ENCODE results near the gene GRIFIN. TPM values are rescaled to one million over a fixed set of nuclear protein-coding genes. Genes with fewer than 3 reads are reported as not detected.
A peak's percentile ranks its signal among the peaks of the same experiment; 100 is the strongest.

GRIFIN gene
- total RNA-seq, 2 experiments from 2014 or later, result not detected

- no peaks in the 10 kb centered on the region for H3K36me3 Mint-ChIP-seq (ENCODE audit: low read depth)
- H3K27me3 Mint-ChIP-seq, result no peaks in the 10 kb centered on the region
- peak overlapping the region; percentile 41 for H3K4me3 Mint-ChIP-seq
- POLR2A ChIA-PET, result interaction anchor here (0.9 to 6.0 kb wide), 8 partner anchors 11 to 156 kb away, joined by 3 to 80 read pairs (median 4); partner anchors contain the start of gene LFNG
- no peak for DNase-seq
- peaks cover 57% of the 10 kb centered on the region for H3K4me1 Mint-ChIP-seq
- CTCF ChIA-PET, result interaction anchor here (1.2 to 1.5 kb wide), 3 partner anchors 10 to 49 kb away, joined by 3 to 5 read pairs (median 4); partner anchors contain the start of gene IQCE
- H3K27ac Mint-ChIP-seq, result peak overlapping the region; percentile 83
- no peaks in the 10 kb centered on the region for H3K9me3 Mint-ChIP-seq
Measured at GRCh38 chr7:2510130-2510776, 34.1 kb upstream of the GRIFIN start.

DNA sequence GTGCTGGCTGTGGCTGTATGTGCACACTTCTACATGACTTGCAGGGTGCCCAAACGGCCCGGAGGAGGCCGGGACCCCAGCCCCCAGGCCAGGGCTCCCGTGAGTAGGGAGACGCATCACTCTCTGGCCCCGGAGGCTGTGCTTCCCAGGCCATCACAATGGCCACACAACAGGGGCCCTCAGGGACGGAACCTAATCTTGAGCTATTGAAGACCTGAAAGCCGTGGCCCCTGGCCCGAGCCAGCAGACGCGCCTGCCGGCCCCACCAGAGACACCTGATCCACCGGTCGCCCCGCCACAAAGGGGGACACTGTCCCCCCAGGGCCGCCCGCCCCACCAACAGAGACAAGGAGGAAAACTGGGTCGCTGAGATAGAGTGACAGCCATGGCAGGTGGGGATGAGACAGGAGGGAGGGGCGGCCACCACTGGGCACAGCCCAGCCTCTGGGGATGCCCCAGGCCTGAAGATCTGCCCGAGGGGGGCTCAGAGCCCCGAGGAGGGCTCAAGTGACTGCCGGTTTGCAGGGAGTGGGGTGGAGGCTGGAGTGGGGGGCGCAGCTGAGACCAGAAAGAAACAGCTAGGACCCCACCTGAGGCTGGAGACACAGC, 33.2 kb upstream of the GRIFIN start:
- H3K36me3 Mint-ChIP-seq (ENCODE audit: low read depth), result no peaks in the 10 kb centered on the region
- H3K27ac Mint-ChIP-seq, result peak overlapping the region; percentile 87
- CTCF ChIA-PET, result interaction anchor here (0.5 kb wide), 1 partner anchor 45 kb away, joined by 4 read pairs; no protein-coding TSS in a partner anchor
- H3K4me1 Mint-ChIP-seq, result peaks cover 57% of the 10 kb centered on the region
- H3K9me3 Mint-ChIP-seq, result no peaks in the 10 kb centered on the region
- H3K27me3 Mint-ChIP-seq, result no peaks in the 10 kb centered on the region
- no peak for DNase-seq
- H3K4me3 Mint-ChIP-seq, result peak overlapping the region; percentile 67
- POLR2A ChIA-PET, result interaction anchor here (0.8 to 6.0 kb wide), 5 partner anchors 12 to 103 kb away, joined by 3 to 80 read pairs (median 5); partner anchors contain the start of gene LFNG

DNA sequence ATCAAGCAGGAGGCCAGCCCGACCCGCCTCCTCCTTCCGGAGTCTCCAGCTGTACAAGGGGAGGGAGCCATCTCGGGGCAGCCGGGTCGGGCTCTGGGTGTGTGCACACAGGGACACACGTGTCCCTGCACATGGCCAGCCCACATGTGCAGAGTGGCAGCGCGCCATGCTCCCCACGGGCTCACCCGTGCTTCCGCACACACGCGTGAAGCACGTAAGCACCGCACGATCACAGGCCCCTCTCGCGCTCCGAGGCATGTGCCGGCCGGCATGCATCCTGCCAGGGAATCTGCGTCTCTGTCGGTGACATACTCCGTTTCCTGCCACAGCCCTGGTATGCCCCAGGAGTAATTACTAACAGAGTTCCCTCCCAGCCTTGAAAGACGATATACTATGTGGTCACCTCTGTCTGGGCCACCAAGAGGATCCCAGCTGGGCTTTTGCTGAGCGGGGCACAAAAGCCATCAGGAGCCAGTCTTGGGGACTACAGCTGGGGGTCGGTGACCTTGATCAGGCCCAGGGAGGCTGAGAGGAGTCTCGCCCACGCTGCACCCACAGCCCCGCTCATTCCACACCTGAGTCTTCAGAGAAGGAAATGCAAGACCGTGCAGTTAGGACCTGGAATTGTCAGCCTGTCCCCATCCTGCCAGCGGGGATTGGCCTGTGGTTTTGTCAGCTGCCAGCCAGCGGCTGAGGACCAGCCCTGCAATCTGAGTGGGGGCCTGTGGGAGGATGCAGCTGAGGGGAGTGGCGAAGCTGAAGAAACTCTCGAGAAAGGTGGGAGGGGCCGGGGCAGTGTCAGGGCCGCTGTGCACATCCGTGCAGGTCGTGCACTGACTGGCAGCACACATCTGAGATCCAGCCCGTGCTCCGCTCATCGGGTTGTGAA, 32.4 kb upstream of the GRIFIN start:
- H3K36me3 Mint-ChIP-seq (ENCODE audit: low read depth), result no peaks in the 10 kb centered on the region
- H3K4me3 Mint-ChIP-seq, result peak overlapping the region; percentile 67
- POLR2A ChIA-PET, result interaction anchor here (0.8 to 6.0 kb wide), 6 partner anchors 13 to 102 kb away, joined by 3 to 80 read pairs (median 4); partner anchors contain the start of genes BRAT1, IQCE and LFNG
- peaks cover 57% of the 10 kb centered on the region for H3K4me1 Mint-ChIP-seq
- CTCF ChIA-PET, result interaction anchor here (0.5 to 1.0 kb wide), 3 partner anchors 40 to 51 kb away, joined by 3 to 4 read pairs (median 3); no protein-coding TSS in a partner anchor
- DNase-seq, result peak; percentile 85
- H3K27me3 Mint-ChIP-seq, result no peaks in the 10 kb centered on the region
- peak overlapping the region; percentile 87 for H3K27ac Mint-ChIP-seq
- H3K9me3 Mint-ChIP-seq, result no peaks in the 10 kb centered on the region

- H3K27me3 Mint-ChIP-seq, result no peaks in the 10 kb centered on the region
- ChIA-PET CTCF (interaction anchor here (1.0 kb wide), 2 partner anchors 39 to 52 kb away, joined by 3 read pairs; no protein-coding TSS in a partner anchor), POLR2A (interaction anchor here (0.9 to 6.0 kb wide), 4 partner anchors 14 to 51 kb away, joined by 3 to 80 read pairs (median 32); partner anchors contain the start of genes BRAT1, IQCE and LFNG)
- no peaks in the 10 kb centered on the region for H3K36me3 Mint-ChIP-seq (ENCODE audit: low read depth)
- peaks cover 53% of the 10 kb centered on the region for H3K4me1 Mint-ChIP-seq
- no peak overlapping the region for H3K27ac Mint-ChIP-seq
- no peak overlapping the region for H3K4me3 Mint-ChIP-seq
- no peak for DNase-seq
- no peaks in the 10 kb centered on the region for H3K9me3 Mint-ChIP-seq
Measured at GRCh38 chr7:2507917-2508306, 31.7 kb upstream of the GRIFIN start.

DNA sequence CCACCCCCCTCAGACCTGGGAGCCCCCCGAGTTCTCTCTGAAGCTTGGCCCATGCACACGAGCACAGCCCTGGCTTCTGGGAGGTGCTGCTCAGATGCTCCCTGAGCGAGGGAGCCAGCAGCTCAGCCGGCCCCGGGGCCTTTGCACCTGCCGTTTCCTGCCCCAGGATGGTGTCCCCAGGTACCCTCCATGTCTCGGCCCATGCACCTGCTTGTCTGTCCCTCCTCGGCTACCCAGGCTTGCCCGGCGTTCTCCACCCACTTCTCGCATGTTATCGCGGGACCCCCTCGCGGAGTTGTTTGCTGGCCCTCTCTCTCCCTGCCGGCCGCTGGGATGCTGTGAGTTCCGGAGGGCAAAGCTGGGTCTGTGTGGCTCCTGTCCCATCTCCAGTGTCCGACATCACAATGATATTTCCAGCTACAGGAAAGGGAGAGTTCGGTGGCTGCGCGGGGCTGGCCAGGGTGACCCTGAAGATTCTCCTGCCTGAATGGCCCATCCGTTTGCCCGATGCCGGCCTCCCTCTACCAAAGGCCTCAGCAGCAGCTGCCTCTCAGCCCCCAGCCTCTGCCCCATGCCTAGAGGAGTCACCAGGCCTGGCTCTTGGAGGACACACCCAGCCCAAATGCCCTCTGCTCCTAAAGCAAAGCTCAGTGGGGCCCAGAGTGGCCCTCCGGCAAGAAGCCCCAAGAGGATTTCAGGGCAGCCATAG, 31.2 kb upstream of the GRIFIN start:
- CTCF ChIA-PET, result interaction anchor here (1.0 kb wide), 2 partner anchors 39 to 52 kb away, joined by 3 read pairs; no protein-coding TSS in a partner anchor
- no peaks in the 10 kb centered on the region for H3K36me3 Mint-ChIP-seq (ENCODE audit: low read depth)
- H3K4me3 Mint-ChIP-seq, result no peak overlapping the region
- H3K4me1 Mint-ChIP-seq, result peaks cover 48% of the 10 kb centered on the region
- POLR2A ChIA-PET, result interaction anchor here (1.6 to 6.0 kb wide), 3 partner anchors 14 to 52 kb away, joined by 4 to 80 read pairs (median 61); partner anchors contain the start of genes IQCE and LFNG
- no peaks in the 10 kb centered on the region for H3K27me3 Mint-ChIP-seq
- H3K9me3 Mint-ChIP-seq, result no peaks in the 10 kb centered on the region
- no peak for DNase-seq
- no peak overlapping the region for H3K27ac Mint-ChIP-seq

GRCh38 chr7:2505401-2505800, 29.2 kb upstream of the GRIFIN start:
- H3K36me3 Mint-ChIP-seq (ENCODE audit: low read depth), result no peaks in the 10 kb centered on the region
- CTCF ChIA-PET, result no interaction called here
- H3K4me1 Mint-ChIP-seq, result peaks cover 28% of the 10 kb centered on the region
- no peaks in the 10 kb centered on the region for H3K9me3 Mint-ChIP-seq
- no peaks in the 10 kb centered on the region for H3K27me3 Mint-ChIP-seq
- no peak overlapping the region for H3K4me3 Mint-ChIP-seq
- POLR2A ChIA-PET, result no interaction called here
- H3K27ac Mint-ChIP-seq, result no peak overlapping the region
- DNase-seq, result no peak

- DNase-seq, result no peak
- Mint-ChIP-seq H3K36me3 (ENCODE audit: low read depth) (no peaks in the 10 kb centered on the region), H3K4me1 (peaks cover 23% of the 10 kb centered on the region), H3K9me3 (no peaks in the 10 kb centered on the region), H3K4me3 (no peak overlapping the region), H3K27ac (no peak overlapping the region), H3K27me3 (no peaks in the 10 kb centered on the region)
- ChIA-PET POLR2A (no interaction called here), CTCF (no interaction called here)
Measured at GRCh38 chr7:2504889-2505375, 28.7 kb upstream of the GRIFIN start.

DNA sequence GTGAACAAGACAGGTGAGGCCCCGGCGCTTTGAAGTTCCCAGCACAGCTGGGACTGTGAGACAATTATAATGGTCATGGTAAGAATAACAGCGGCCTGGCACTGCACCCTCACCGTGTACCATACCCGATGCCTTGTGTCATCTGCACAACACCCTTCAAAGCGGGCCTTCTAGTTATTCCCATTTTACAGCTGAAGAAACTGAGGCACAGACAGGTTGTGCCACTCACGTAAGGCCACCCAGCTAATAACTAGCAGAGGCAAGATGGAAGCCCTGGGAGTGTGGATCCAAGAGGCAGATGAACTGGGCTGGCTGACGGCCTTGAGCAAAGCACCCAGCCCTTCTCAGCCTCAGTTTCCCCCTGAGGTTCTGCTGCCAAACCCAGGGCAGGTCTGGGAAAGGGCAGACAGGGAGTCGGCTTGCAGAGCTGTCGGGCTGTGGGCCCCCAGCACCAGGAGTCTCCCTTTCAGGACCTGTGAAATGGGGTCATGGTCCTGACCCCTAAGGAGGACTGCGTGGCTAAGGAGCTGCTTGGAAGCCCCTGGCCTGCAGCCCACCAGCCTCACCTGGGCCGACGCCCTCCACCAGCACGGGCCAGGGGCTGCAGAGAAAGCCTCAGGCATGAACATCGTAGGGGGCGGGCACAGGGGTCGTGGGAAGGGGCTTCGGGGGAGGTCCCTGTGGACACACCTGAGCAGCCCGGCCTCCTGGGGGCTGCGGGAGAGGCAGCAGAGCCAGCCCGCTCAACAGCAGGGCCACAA, 28.1 kb upstream of the GRIFIN start:
- CTCF ChIA-PET, result no interaction called here

GRCh38 chr7:2503056-2503941, 27.1 kb upstream of the GRIFIN start:
- no peak overlapping the region for H3K27ac Mint-ChIP-seq
- H3K9me3 Mint-ChIP-seq, result no peaks in the 10 kb centered on the region
- peaks cover 7% of the 10 kb centered on the region for H3K4me1 Mint-ChIP-seq
- no peak for DNase-seq
- no peaks in the 10 kb centered on the region for H3K36me3 Mint-ChIP-seq (ENCODE audit: low read depth)
- no peak overlapping the region for H3K4me3 Mint-ChIP-seq
- ChIA-PET POLR2A (no interaction called here), CTCF (no interaction called here)
- H3K27me3 Mint-ChIP-seq, result no peaks in the 10 kb centered on the region

More for the DNA sequence above, 28.1 kb upstream of the GRIFIN start:
- POLR2A ChIA-PET, result no interaction called here
- no peak for DNase-seq
- H3K27ac Mint-ChIP-seq, result no peak overlapping the region
- H3K4me1 Mint-ChIP-seq, result peaks cover 17% of the 10 kb centered on the region
- no peak overlapping the region for H3K4me3 Mint-ChIP-seq
- no peaks in the 10 kb centered on the region for H3K36me3 Mint-ChIP-seq (ENCODE audit: low read depth)
- no peaks in the 10 kb centered on the region for H3K9me3 Mint-ChIP-seq
- no peaks in the 10 kb centered on the region for H3K27me3 Mint-ChIP-seq

DNA sequence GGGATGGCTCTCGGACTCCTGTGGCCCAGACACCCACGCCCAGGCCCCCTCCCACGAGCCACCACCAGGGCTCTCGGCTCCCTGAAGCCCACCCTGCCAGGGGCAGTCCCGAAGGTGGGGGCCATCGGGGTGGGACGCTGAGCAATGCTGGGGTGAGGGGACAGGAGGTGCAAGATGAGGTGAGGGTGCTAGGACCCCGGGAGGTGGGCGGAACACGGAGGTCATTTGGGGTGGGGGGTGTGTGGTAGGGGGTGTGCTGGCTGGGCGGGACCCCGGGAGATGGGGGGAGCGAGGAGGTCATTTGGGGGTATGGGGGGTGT, 26.4 kb upstream of the GRIFIN start:
- H3K27ac Mint-ChIP-seq, result no peak overlapping the region
- CTCF ChIA-PET, result no interaction called here
- peaks cover under 1% of the 10 kb centered on the region for H3K4me1 Mint-ChIP-seq
- H3K27me3 Mint-ChIP-seq, result no peaks in the 10 kb centered on the region
- H3K4me3 Mint-ChIP-seq, result no peak overlapping the region
- no peaks in the 10 kb centered on the region for H3K9me3 Mint-ChIP-seq
- POLR2A ChIA-PET, result no interaction called here
- no peak for DNase-seq
- H3K36me3 Mint-ChIP-seq (ENCODE audit: low read depth), result no peaks in the 10 kb centered on the region

- H3K4me1 Mint-ChIP-seq, result no peaks in the 10 kb centered on the region
- peaks cover 3% of the 10 kb centered on the region for H3K27me3 Mint-ChIP-seq
- H3K36me3 Mint-ChIP-seq (ENCODE audit: low read depth), result no peaks in the 10 kb centered on the region
- ChIA-PET CTCF (no interaction called here), POLR2A (interaction anchor here (1.0 kb wide), 1 partner anchor 9 kb away, joined by 3 read pairs; no protein-coding TSS in a partner anchor)
- no peaks in the 10 kb centered on the region for H3K9me3 Mint-ChIP-seq
- DNase-seq, result no peak
- no peak overlapping the region for H3K4me3 Mint-ChIP-seq
- no peak overlapping the region for H3K27ac Mint-ChIP-seq
Measured at GRCh38 chr7:2501947-2502646, 25.9 kb upstream of the GRIFIN start.

All from activated CD4-positive, alpha-beta memory T cell treated with anti-CD3 and anti-CD28 coated beads, Interleukin-2, amount 10 ng/mL, durations not matched to agents 7 days and 5 days (primary cell).